GM23248 (cell line): ENCODE data around the gene SPDYE18. TPM values are rescaled to one million over a fixed set of nuclear protein-coding genes. Genes with fewer than 3 reads are reported as not detected.
"Not testable (repeated sequence)": the region's sequence is repeated elsewhere in the genome, so short reads cannot be mapped to it uniquely, and the experiment has no call there.

Experiments
- DNase-seq: peaks from one replicate; pipeline ENCODE4 v3.0.0-alpha.2; 2015
- H2AFZ ChIP-seq: fragments of 200-600 bp; sonication (generic); 2 replicates; pipeline ENCODE4 v1.6.1; 2016; ENCODE audit warnings: antibody characterized with exemption
- H3F3A ChIP-seq: fragments of 200-600 bp; sonication (generic); 2 replicates; pipeline ENCODE4 v1.6.1; 2016; ENCODE audit warnings: mild to moderate bottlenecking, antibody characterized with exemption, mixed run types; ENCODE audit not compliant: insufficient read depth
- H3K27ac ChIP-seq: fragments of 200-600 bp; sonication (generic); 2 replicates; pipeline ENCODE4 v1.5.1; 2016; ENCODE audit warnings: mild to moderate bottlenecking
- H3K27me3 ChIP-seq: fragments of 200-600 bp; sonication (generic); replicated peaks from 2 replicates; pipeline ENCODE4 v1.6.1; 2016; ENCODE audit warnings: mild to moderate bottlenecking; ENCODE audit not compliant: insufficient read depth
- H3K36me3 ChIP-seq: fragments of 200-600 bp; sonication (generic); 2 replicates; pipeline ENCODE4 v1.6.1; 2016; ENCODE audit warnings: low read depth, mild to moderate bottlenecking
- H3K4me1 ChIP-seq: fragments of 200-600 bp; sonication (generic); 2 replicates; pipeline ENCODE4 v1.6.1; 2016; ENCODE audit warnings: mild to moderate bottlenecking; ENCODE audit not compliant: insufficient read depth
- H3K4me2 ChIP-seq: fragments of 200-600 bp; sonication (generic); one replicate; pipeline ENCODE4 v1.6.1; 2016; ENCODE audit warnings: mild to moderate bottlenecking; ENCODE audit not compliant: unreplicated experiment
- H3K4me3 ChIP-seq: fragments of 200-600 bp; sonication (generic); 2 replicates; pipeline ENCODE4 v1.5.1; 2016; ENCODE audit warnings: mild to moderate bottlenecking
- H3K79me2 ChIP-seq: fragments of 200-600 bp; sonication (generic); 2 replicates; pipeline ENCODE4 v1.6.1; 2016; ENCODE audit warnings: mild to moderate bottlenecking; ENCODE audit not compliant: insufficient read depth
- H3K9ac ChIP-seq: fragments of 200-600 bp; sonication (generic); 2 replicates; pipeline ENCODE4 v1.6.1; 2016; ENCODE audit warnings: mild to moderate bottlenecking
- H3K9me2 ChIP-seq: fragments of 200-600 bp; sonication (generic); 2 replicates; pipeline ENCODE4 v1.6.1; 2016; ENCODE audit warnings: mixed run types, mild to moderate bottlenecking, moderate library complexity; ENCODE audit not compliant: insufficient read depth
- H3K9me3 ChIP-seq: fragments of 200-600 bp; sonication (generic); one replicate; pipeline ENCODE4 v1.6.1; 2017; ENCODE audit warnings: low read depth
- H4K20me1 ChIP-seq: fragments of 200-600 bp; sonication (generic); 2 replicates; pipeline ENCODE4 v1.6.0; 2016; ENCODE audit not compliant: insufficient read depth
- WGBS, 2 experiments: methylation state at CpG; one replicate each; pipeline ENCODE4 v1.1.6; 2015 to 2017; ENCODE audit warnings: low lambda C conversion rate in 2 of 2, low coverage in 1 of 2; ENCODE audit errors: missing lambda C conversion rate in 2 of 2; 5-methylcytosine and 5-hydroxymethylcytosine counted together
- in situ Hi-C: fragments of 300-500 bp; cut with MboI; formaldehyde crosslinking; loops from 2 replicates; pipeline ENCODE4 v1.15.0; 2020
- polyA plus RNA-seq: library from polyadenylated mRNA; unstranded; fragments of >200 nt; fragmentation: Nextera tagmentation; extraction: Ambion mirVana; gene quantifications from 2 replicates; pipeline ENCODE4 v1.2.1, GENCODE V29; 2016
- small RNA-seq: library from RNA; depleted of rRNA; stranded (forward); fragments of <200 nt; gene quantifications from one replicate; pipeline ENCODE3, GENCODE V24; 2014; ENCODE audit warnings: low read depth, low replicate concordance
- total RNA-seq: library from RNA; depleted of rRNA; stranded (reverse); fragments of >200 nt; shearing (Covaris generic); gene quantifications from 2 replicates; pipeline ENCODE4 v1.2.3, GENCODE V29; 2014; rRNA removed

SPDYE18 gene
- total and polyA plus RNA-seq, 2 experiments from 2014 or later, result not detected

GRCh38 chr7:77004151-77004550 is 58.2 kb downstream of the SPDYE18 start:
- in situ Hi-C loops, H2AFZ ChIP-seq, H3K9me2 ChIP-seq, H3K4me2 ChIP-seq, H3K27ac ChIP-seq, H3K9me3 ChIP-seq, H4K20me1 ChIP-seq, H3K27me3 ChIP-seq, H3F3A ChIP-seq, H3K4me1 ChIP-seq, DNase-seq, H3K4me3 ChIP-seq, H3K9ac ChIP-seq, H3K79me2 ChIP-seq, H3K36me3 ChIP-seq: not testable (repeated sequence)
- WGBS, 2 experiments, result 84 to 92% methylated on average over 11 to 13 of the region's 18 CpGs

- H3K9me2 ChIP-seq, H3K4me1 ChIP-seq, H3K36me3 ChIP-seq, H3K27ac ChIP-seq, H3K4me2 ChIP-seq, H3K9ac ChIP-seq, H3K9me3 ChIP-seq, H4K20me1 ChIP-seq, H2AFZ ChIP-seq, H3K79me2 ChIP-seq, H3F3A ChIP-seq, in situ Hi-C loops, DNase-seq, H3K4me3 ChIP-seq, H3K27me3 ChIP-seq: not testable (repeated sequence)
- 93 to 96% methylated on average over 10 of the region's 10 CpGs for WGBS, 2 experiments
These were observed 59.1 kb downstream of the SPDYE18 start for GRCh38 chr7:77003241-77003640.

- WGBS, 2 experiments, result 85 to 86% methylated on average over 20 to 21 of the region's 21 CpGs
- H2AFZ ChIP-seq, H4K20me1 ChIP-seq, H3K79me2 ChIP-seq, H3F3A ChIP-seq, in situ Hi-C loops, H3K9me3 ChIP-seq, DNase-seq, H3K4me2 ChIP-seq, H3K4me1 ChIP-seq, H3K9ac ChIP-seq, H3K9me2 ChIP-seq, H3K27me3 ChIP-seq, H3K4me3 ChIP-seq, H3K36me3 ChIP-seq, H3K27ac ChIP-seq: not testable (repeated sequence)
These were observed 59.6 kb downstream of the SPDYE18 start for GRCh38 chr7:77002678-77003233.

GRCh38 chr7:77002104-77002503 is 60.3 kb downstream of the SPDYE18 start:
- H3K79me2 ChIP-seq, H3K4me3 ChIP-seq, H3K4me1 ChIP-seq, DNase-seq, H3K9me2 ChIP-seq, H4K20me1 ChIP-seq, H3K9ac ChIP-seq, H3K9me3 ChIP-seq, H3K27me3 ChIP-seq, H3K27ac ChIP-seq, in situ Hi-C loops, H2AFZ ChIP-seq, H3F3A ChIP-seq, H3K4me2 ChIP-seq, H3K36me3 ChIP-seq: not testable (repeated sequence)
- 65 to 82% methylated on average over 9 to 13 of the region's 15 CpGs for WGBS, 2 experiments

Small RNA genes lying within 50 kb of the gene (small RNA-seq; reads per million reads assigned to genes)
- not detected for gene RF00019

Other genes starting within 250 kb of the SPDYE18 start
- gene SPDYE17, start 30.2 kb downstream of the SPDYE18 start, total RNA-seq, result not detected in 2 replicates
- gene SPDYE17, start 30.2 kb downstream of the SPDYE18 start, polyA plus RNA-seq, result not detected in 2 replicates
- 0.32 and 0.89 TPM in 2 replicates for gene CCDC146, start 60.1 kb upstream of the SPDYE18 start, total RNA-seq
- gene CCDC146, start 60.1 kb upstream of the SPDYE18 start, polyA plus RNA-seq, result 0.78 and 0.87 TPM in 2 replicates
- gene FGL2, start 137.3 kb upstream of the SPDYE18 start, total RNA-seq, result 3.8 and 4.8 TPM in 2 replicates
- 1.3 and 1.6 TPM in 2 replicates for gene FGL2, start 137.3 kb upstream of the SPDYE18 start, polyA plus RNA-seq